ENCODE data around the gene CABLES2.

- no peak for TF ChIP-seq POLR2A (IDR thresholded peaks at IDR 0.05; ENCODE audit: low read length)
- no peak for TF ChIP-seq GATA1 (IDR thresholded peaks at IDR 0.05; ENCODE audit: low read depth, low read length)
Measured at GRCh38 chr20:62391165-62392076, 15.7 kb downstream of the CABLES2 start.

All from erythroblast (primary cell).